ENCODE data around the gene SLC9A9. TPM values are rescaled to one million over a fixed set of nuclear protein-coding genes. Genes with fewer than 3 reads are reported as not detected.

The SLC9A9 gene
- total and polyA plus RNA-seq, 2 donors from 2014 or later = 3.7 to 16.5 TPM

DNA sequence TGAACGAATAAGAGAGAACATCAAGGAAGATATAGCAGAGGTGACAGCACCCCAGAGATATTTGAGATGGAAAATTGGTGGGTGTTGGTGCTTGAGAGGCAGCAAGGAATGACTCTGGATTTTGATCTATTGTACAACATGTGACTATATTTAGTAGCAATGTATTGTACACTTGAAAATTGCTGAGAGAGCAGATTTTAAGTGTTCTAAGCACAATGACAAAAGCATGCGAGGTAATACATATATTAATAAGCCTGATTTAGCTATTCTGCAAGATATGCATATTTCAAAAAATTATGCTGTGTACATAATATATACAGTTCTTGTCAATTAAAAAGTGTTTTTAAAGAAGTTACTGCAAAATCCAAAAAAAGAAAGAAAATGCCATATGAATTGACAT is 194.3 kb downstream of the SLC9A9 start:
- Histone ChIP-seq H3K4me1 (ENCODE audit: control insufficient read depth in 2 of 3, insufficient read depth in 2 of 3, low read depth in 1 of 3, low read length in 3 of 3) (no peaks in the 10 kb centered on the region), H3K27ac (ENCODE audit: low read depth in 2 of 2, low read length in 2 of 2) (no peak overlapping the region), H3K36me3 (ENCODE audit: control insufficient read depth in 2 of 3, insufficient read depth in 3 of 3, low read length in 3 of 3) (no peaks in the 10 kb centered on the region), H3K9me3 (ENCODE audit: control insufficient read depth in 2 of 3, insufficient read depth in 1 of 3, low read length in 3 of 3) (no peaks in the 10 kb centered on the region), H3K9ac (ENCODE audit: low read length in 3 of 3) (no peak overlapping the region), H3K27me3 (ENCODE audit: control insufficient read depth, insufficient read depth, low read length) (no peaks in the 10 kb centered on the region), H3K4me3 (ENCODE audit: low read length in 3 of 3) (no peak overlapping the region)
- TF ChIP-seq, protein P1, sequence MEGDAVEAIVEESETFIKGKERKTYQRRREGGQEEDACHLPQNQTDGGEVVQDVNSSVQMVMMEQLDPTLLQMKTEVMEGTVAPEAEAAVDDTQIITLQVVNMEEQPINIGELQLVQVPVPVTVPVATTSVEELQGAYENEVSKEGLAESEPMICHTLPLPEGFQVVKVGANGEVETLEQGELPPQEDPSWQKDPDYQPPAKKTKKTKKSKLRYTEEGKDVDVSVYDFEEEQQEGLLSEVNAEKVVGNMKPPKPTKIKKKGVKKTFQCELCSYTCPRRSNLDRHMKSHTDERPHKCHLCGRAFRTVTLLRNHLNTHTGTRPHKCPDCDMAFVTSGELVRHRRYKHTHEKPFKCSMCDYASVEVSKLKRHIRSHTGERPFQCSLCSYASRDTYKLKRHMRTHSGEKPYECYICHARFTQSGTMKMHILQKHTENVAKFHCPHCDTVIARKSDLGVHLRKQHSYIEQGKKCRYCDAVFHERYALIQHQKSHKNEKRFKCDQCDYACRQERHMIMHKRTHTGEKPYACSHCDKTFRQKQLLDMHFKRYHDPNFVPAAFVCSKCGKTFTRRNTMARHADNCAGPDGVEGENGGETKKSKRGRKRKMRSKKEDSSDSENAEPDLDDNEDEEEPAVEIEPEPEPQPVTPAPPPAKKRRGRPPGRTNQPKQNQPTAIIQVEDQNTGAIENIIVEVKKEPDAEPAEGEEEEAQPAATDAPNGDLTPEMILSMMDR (IDR thresholded peaks at IDR 0.05; ENCODE audit: borderline replicate concordance, extremely low read depth, insufficient read depth) = no peak
- FAIRE-seq (no peak), DNase-seq (no peak)
- intact Hi-C loops (cut with DNase I) = no loop called here

DNA sequence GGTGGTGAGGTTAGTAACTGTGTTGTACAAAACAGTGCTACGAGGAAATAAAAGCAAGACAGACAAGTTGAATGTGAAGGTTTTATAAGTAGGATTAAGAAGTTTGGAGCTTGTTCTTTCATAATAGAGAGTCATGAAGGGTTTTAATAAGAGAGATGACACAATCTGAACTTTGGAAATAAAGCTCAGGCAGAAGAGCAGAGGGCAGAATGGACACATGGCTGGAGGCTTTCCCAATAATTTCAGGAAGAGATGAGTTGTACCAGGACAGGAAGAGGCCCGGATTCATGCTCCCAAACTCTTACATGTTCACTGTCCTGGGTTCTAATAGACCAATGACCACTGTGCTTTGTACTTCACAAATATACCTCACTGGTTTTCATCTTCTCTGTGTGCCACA is 194.8 kb downstream of the SLC9A9 start:
- Histone ChIP-seq H3K36me3 (ENCODE audit: control insufficient read depth in 2 of 3, insufficient read depth in 3 of 3, low read length in 3 of 3) (no peaks in the 10 kb centered on the region), H3K4me1 (ENCODE audit: control insufficient read depth in 2 of 3, insufficient read depth in 2 of 3, low read depth in 1 of 3, low read length in 3 of 3) (no peaks in the 10 kb centered on the region), H3K27me3 (ENCODE audit: control insufficient read depth, insufficient read depth, low read length) (no peaks in the 10 kb centered on the region), H3K4me3 (ENCODE audit: low read length in 3 of 3) (no peak overlapping the region), H3K9me3 (ENCODE audit: control insufficient read depth in 2 of 3, insufficient read depth in 1 of 3, low read length in 3 of 3) (no peaks in the 10 kb centered on the region), H3K9ac (ENCODE audit: low read length in 3 of 3) (no peak overlapping the region), H3K27ac (ENCODE audit: low read depth in 2 of 2, low read length in 2 of 2) (no peak overlapping the region)
- TF ChIP-seq, protein P1 (IDR thresholded peaks at IDR 0.05; ENCODE audit: borderline replicate concordance, extremely low read depth, insufficient read depth) = no peak
- DNase-seq (no peak), FAIRE-seq (no peak)
- intact Hi-C loops (cut with DNase I) = no loop called here

DNA sequence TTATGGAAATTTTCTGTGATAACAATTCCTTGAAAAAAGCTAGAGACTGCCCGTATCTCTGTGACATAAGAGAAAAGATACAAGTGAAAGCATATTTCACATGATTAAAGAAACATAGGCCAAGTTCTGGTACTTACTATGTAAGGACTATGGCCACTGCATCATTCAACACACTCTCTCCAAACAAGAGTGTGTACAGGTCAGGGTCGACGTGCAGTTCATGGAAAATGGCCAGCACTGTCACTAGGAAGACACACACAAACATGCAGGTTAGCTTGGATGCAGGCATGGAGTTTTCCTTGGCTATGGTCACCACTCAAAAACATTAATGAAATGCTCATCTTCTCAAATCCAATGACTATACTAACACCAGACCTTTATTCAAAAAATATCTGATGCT is 196.2 kb downstream of the SLC9A9 start:
- no peaks in the 10 kb centered on the region for H3K9me3 ChIP-seq (ENCODE audit: control insufficient read depth in 2 of 3, insufficient read depth in 1 of 3, low read length in 3 of 3)
- H3K27ac ChIP-seq (ENCODE audit: low read depth in 2 of 2, low read length in 2 of 2) = no peak overlapping the region
- FAIRE-seq (no peak), DNase-seq (no peak)
- no peaks in the 10 kb centered on the region for H3K36me3 ChIP-seq (ENCODE audit: control insufficient read depth in 2 of 3, insufficient read depth in 3 of 3, low read length in 3 of 3)
- H3K4me3 ChIP-seq (ENCODE audit: low read length in 3 of 3) = no peak overlapping the region
- intact Hi-C loops (cut with DNase I) = no loop called here
- TF ChIP-seq, protein P1 (IDR thresholded peaks at IDR 0.05; ENCODE audit: borderline replicate concordance, extremely low read depth, insufficient read depth) = no peak
- H3K27me3 ChIP-seq (ENCODE audit: control insufficient read depth, insufficient read depth, low read length) = no peaks in the 10 kb centered on the region
- H3K9ac ChIP-seq (ENCODE audit: low read length in 3 of 3) = no peak overlapping the region
- H3K4me1 ChIP-seq (ENCODE audit: control insufficient read depth in 2 of 3, insufficient read depth in 2 of 3, low read depth in 1 of 3, low read length in 3 of 3) = no peaks in the 10 kb centered on the region

DNA sequence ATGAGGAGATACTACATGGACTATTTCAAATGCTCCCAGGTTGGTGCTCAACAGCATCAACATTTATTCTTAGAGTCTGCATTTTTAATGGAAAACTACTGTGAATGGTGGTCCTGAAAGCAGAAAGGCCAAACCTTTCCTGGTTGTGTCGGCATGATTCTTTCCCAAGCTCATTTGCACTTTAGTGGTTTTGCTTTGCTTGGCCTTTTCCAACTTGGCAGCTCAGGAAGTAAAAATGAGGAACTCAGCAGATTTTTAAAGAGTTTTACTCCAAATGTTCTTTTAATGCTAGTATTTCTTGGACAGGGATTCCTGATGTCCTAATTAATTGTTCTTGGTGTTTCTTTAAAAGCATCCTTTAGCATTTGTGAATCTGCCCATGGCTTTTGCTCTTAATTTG is 197.4 kb downstream of the SLC9A9 start:
- FAIRE-seq (no peak), DNase-seq (no peak)
- Histone ChIP-seq H3K27ac (ENCODE audit: low read depth in 2 of 2, low read length in 2 of 2) (no peak overlapping the region), H3K4me3 (ENCODE audit: low read length in 3 of 3) (no peak overlapping the region), H3K36me3 (ENCODE audit: control insufficient read depth in 2 of 3, insufficient read depth in 3 of 3, low read length in 3 of 3) (no peaks in the 10 kb centered on the region), H3K27me3 (ENCODE audit: control insufficient read depth, insufficient read depth, low read length) (no peaks in the 10 kb centered on the region), H3K4me1 (ENCODE audit: control insufficient read depth in 2 of 3, insufficient read depth in 2 of 3, low read depth in 1 of 3, low read length in 3 of 3) (no peaks in the 10 kb centered on the region), H3K9ac (ENCODE audit: low read length in 3 of 3) (no peak overlapping the region), H3K9me3 (ENCODE audit: control insufficient read depth in 2 of 3, insufficient read depth in 1 of 3, low read length in 3 of 3) (no peaks in the 10 kb centered on the region)
- TF ChIP-seq, protein P1 (IDR thresholded peaks at IDR 0.05; ENCODE audit: borderline replicate concordance, extremely low read depth, insufficient read depth) = no peak
- intact Hi-C loops (cut with DNase I) = no loop called here
